Tibial nerve (tissue), 4 donors: ENCODE results near the gene CAPN12. TPM values are rescaled to one million over a fixed set of nuclear protein-coding genes. Genes with fewer than 3 reads are reported as not detected.

Experiments used
- DNase-seq, 2 donors: peaks; one replicate each; pipeline ENCODE4 v3.0.0-alpha.2; 2019; ENCODE audit warnings: low spot score in 2 of 2
- H3K27ac ChIP-seq, 4 donors: fragments of 200-600 bp; sonication (generic) in 3 of 4; one replicate each; pipeline ENCODE4 v1.5.1; 2017 to 2019; ENCODE audit warnings: mild to moderate bottlenecking in 1 of 4
- H3K27me3 ChIP-seq, 2 donors: fragments of 200-600 bp; sonication (generic) in 1 of 2; one replicate each; pipeline versions ENCODE4 v1.5.1 to v1.6.0; 2017 to 2019
- H3K36me3 ChIP-seq, 3 donors: fragments of 200-600 bp; sonication (generic); one replicate each; pipeline ENCODE4 v1.5.1; 2018 to 2019
- H3K4me1 ChIP-seq, 4 donors: fragments of 200-600 bp; sonication (generic) in 3 of 4; one replicate each; pipeline ENCODE4 v1.5.1; 2017 to 2019
- H3K4me3 ChIP-seq, 4 donors: fragments of 200-600 bp; sonication (generic) in 3 of 4; one replicate each; pipeline ENCODE4 v1.5.1; 2017 to 2019; ENCODE audit warnings: mild to moderate bottlenecking in 1 of 4, moderate library complexity in 1 of 4
- H3K9me3 ChIP-seq, 4 donors: fragments of 200-600 bp; sonication (generic) in 3 of 4; one replicate each; pipeline ENCODE4 v1.5.1; 2017 to 2019
- CTCF ChIP-seq, 5 experiments: fragments of 200-600 bp in 3 of 5; fragments of 450-650 bp in 2 of 5; sonication (generic) in 3 of 5; IDR thresholded peaks; one replicate each; pipeline ENCODE4 v1.5.1; 2016 to 2019; ENCODE audit warnings: antibody characterized with exemption in 5 of 5, mild to moderate bottlenecking in 3 of 5, moderate library complexity in 2 of 5
- EP300 ChIP-seq, 2 donors: sonication (generic); formaldehyde crosslinking; IDR thresholded peaks; one replicate each; pipeline ENCODE4 v1.6.1; 2017; ENCODE audit warnings: antibody characterized with exemption in 2 of 2, mild to moderate bottlenecking in 1 of 2
- POLR2A ChIP-seq, 2 donors: fragments of 450-650 bp; IDR thresholded peaks; one replicate each; pipeline ENCODE4 v1.6.1; 2017; ENCODE audit warnings: antibody characterized with exemption in 2 of 2, mild to moderate bottlenecking in 2 of 2, moderate library complexity in 2 of 2
- WGBS, 2 donors: methylation state at CpG; one replicate each; pipeline ENCODE4 v1.1.5; 2018; 5-methylcytosine and 5-hydroxymethylcytosine counted together
- total RNA-seq, 4 donors: library from RNA; depleted of rRNA; stranded (reverse); fragments of >200 nt; gene quantifications; one replicate each; pipeline ENCODE4 v1.1.0, GENCODE V29; 2016

Gene CAPN12
- total RNA-seq, 4 donors from 2014 or later: 3.5 to 5.7 (median 4.8) TPM

GRCh38 chr19:38701455-38702063 is 42.7 kb downstream of the CAPN12 start:
- Histone ChIP-seq H3K4me3 (no peak overlapping the region), H3K27me3 (no peaks in the 10 kb centered on the region), H3K9me3 (no peaks in the 10 kb centered on the region), H3K27ac (peak overlapping the region in 3 of 4 donors; percentile 71 to 92 (median 86)), H3K36me3 (peaks cover 0 to 64% (median 25%) of the 10 kb centered on the region in 3 donors), H3K4me1 (peaks cover 0 to 89% (median 65%) of the 10 kb centered on the region in 4 donors)
- WGBS, 2 donors: 58 to 67% methylated on average over 11 of the region's 11 CpGs
- DNase-seq: no peak
- TF ChIP-seq CTCF (IDR thresholded peaks at IDR 0.05): no peak
- no peak for TF ChIP-seq POLR2A (IDR thresholded peaks at IDR 0.05)
- TF ChIP-seq EP300 (IDR thresholded peaks at IDR 0.05): no peak

- peaks cover 0 to 58% (median 19%) of the 10 kb centered on the region in 3 donors for H3K36me3 ChIP-seq
- H3K4me1 ChIP-seq: peaks cover 0 to 89% (median 62%) of the 10 kb centered on the region in 4 donors
These were observed 43.3 kb downstream of the CAPN12 start for GRCh38 chr19:38700902-38701454.

GRCh38 chr19:38700350-38700901 is 43.8 kb downstream of the CAPN12 start:
- Histone ChIP-seq H3K27ac (peak overlapping the region in 3 of 4 donors; percentile 71 to 92 (median 86)), H3K36me3 (peaks cover 0 to 53% (median 13%) of the 10 kb centered on the region in 3 donors), H3K27me3 (no peaks in the 10 kb centered on the region), H3K9me3 (no peaks in the 10 kb centered on the region), H3K4me3 (no peak overlapping the region), H3K4me1 (peaks cover 0 to 89% (median 65%) of the 10 kb centered on the region in 4 donors)
- no peak for DNase-seq
- TF ChIP-seq POLR2A (IDR thresholded peaks at IDR 0.05): no peak
- no peak for TF ChIP-seq CTCF (IDR thresholded peaks at IDR 0.05)
- no peak for TF ChIP-seq EP300 (IDR thresholded peaks at IDR 0.05)
- 82 to 88% methylated on average over 19 to 20 of the region's 22 CpGs for WGBS, 2 donors

More at GRCh38 chr19:38700902-38701454, 43.3 kb downstream of the CAPN12 start:
- no peak for DNase-seq
- TF ChIP-seq CTCF (IDR thresholded peaks at IDR 0.05) (no peak), POLR2A (IDR thresholded peaks at IDR 0.05) (no peak), EP300 (IDR thresholded peaks at IDR 0.05) (no peak)
- Histone ChIP-seq H3K9me3 (no peaks in the 10 kb centered on the region), H3K27ac (peak overlapping the region in 3 of 4 donors; percentile 71 to 92 (median 86)), H3K4me3 (no peak overlapping the region), H3K27me3 (no peaks in the 10 kb centered on the region)
- WGBS, 2 donors: 82 to 84% methylated on average over 18 of the region's 18 CpGs

GRCh38 chr19:38699647-38700349 is 44.5 kb downstream of the CAPN12 start:
- H3K4me1 ChIP-seq: peaks cover 0 to 90% (median 71%) of the 10 kb centered on the region in 4 donors
- H3K27ac ChIP-seq: peak overlapping the region in 3 of 4 donors; percentile 71 to 92 (median 86)
- DNase-seq: no peak
- no peaks in the 10 kb centered on the region for H3K9me3 ChIP-seq
- H3K4me3 ChIP-seq: no peak overlapping the region
- no peak for TF ChIP-seq POLR2A (IDR thresholded peaks at IDR 0.05)
- peaks cover 0 to 46% (median 7%) of the 10 kb centered on the region in 3 donors for H3K36me3 ChIP-seq
- H3K27me3 ChIP-seq: no peaks in the 10 kb centered on the region
- WGBS, 2 donors: 76 to 77% methylated on average over 18 of the region's 18 CpGs

DNA sequence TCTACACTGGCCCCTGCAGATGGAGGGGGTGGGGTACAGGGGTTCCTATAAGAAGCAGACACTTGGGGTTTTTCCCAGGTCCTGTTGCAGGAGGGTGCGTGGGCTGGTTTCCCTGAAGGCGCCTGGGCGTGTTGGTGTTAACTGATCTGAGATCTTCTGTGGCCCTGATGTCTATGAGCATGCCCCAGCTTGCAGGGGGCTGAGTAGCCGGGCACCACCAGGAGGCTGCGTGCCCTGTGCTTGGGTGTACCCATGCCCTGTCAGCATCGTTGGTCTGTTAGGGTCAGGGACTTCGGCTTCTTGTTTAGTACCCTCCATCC is 45.3 kb downstream of the CAPN12 start:
- Histone ChIP-seq H3K9me3 (no peaks in the 10 kb centered on the region), H3K36me3 (peaks cover 0 to 38% (median 6%) of the 10 kb centered on the region in 3 donors), H3K4me1 (peaks cover 0 to 92% (median 79%) of the 10 kb centered on the region in 4 donors), H3K27me3 (no peaks in the 10 kb centered on the region), H3K27ac (peak overlapping the region in 2 of 4 donors; percentile 86 to 92), H3K4me3 (no peak overlapping the region)
- TF ChIP-seq POLR2A (IDR thresholded peaks at IDR 0.05): no peak
- TF ChIP-seq CTCF (IDR thresholded peaks at IDR 0.05): no peak
- no peak for TF ChIP-seq EP300 (IDR thresholded peaks at IDR 0.05)
- no peak for DNase-seq
- WGBS, 2 donors: 48 to 60% methylated on average over 1 to 7 of the region's 7 CpGs
